ENCODE results near the gene PHAF1.

DNA sequence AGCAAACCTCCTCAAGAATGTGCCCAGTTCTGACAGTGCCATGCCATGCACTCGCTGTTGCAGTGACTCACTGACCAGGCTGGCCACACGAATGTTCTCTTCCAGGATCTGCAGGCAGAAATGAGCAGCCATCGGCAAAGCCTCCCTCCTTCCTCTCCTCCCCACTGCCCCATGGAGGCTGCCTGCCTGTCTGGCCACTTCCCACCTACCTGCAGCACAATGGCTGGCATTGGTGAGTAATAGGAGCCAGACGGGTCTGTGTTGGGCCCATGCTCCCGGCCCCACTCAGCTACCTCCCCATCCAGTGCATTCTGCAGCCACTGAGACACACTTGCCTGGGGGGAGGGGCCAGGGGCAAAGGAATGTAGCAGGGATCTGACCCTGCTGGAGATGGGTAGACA, 76.8 kb downstream of the PHAF1 start:
- TF ChIP-seq, protein P1, sequence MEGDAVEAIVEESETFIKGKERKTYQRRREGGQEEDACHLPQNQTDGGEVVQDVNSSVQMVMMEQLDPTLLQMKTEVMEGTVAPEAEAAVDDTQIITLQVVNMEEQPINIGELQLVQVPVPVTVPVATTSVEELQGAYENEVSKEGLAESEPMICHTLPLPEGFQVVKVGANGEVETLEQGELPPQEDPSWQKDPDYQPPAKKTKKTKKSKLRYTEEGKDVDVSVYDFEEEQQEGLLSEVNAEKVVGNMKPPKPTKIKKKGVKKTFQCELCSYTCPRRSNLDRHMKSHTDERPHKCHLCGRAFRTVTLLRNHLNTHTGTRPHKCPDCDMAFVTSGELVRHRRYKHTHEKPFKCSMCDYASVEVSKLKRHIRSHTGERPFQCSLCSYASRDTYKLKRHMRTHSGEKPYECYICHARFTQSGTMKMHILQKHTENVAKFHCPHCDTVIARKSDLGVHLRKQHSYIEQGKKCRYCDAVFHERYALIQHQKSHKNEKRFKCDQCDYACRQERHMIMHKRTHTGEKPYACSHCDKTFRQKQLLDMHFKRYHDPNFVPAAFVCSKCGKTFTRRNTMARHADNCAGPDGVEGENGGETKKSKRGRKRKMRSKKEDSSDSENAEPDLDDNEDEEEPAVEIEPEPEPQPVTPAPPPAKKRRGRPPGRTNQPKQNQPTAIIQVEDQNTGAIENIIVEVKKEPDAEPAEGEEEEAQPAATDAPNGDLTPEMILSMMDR (IDR thresholded peaks at IDR 0.05; ENCODE audit: low read length) = no peak
- no peak for TF ChIP-seq EZH2 (IDR thresholded peaks at IDR 0.05; ENCODE audit: borderline replicate concordance, low read length)
